Skeletal muscle satellite cell (primary cell): Measurements from ENCODE around the gene COL5A3.
"Not testable (repeated sequence)": the region's sequence is repeated elsewhere in the genome, so short reads cannot be mapped to it uniquely, and the experiment has no call there.

ENCODE experiments used
- H3K27me3 ChIP-seq: 2 replicates; pipeline ENCODE4 v1.7.0; 2013; ENCODE audit warnings: low read length; ENCODE audit not compliant: control insufficient read depth, insufficient read depth
- H3K36me3 ChIP-seq: 2 replicates; pipeline ENCODE4 v1.7.0; 2013; ENCODE audit warnings: mild to moderate bottlenecking, control low read depth, low read length; ENCODE audit not compliant: insufficient read depth
- H3K4me1 ChIP-seq: 2 replicates; pipeline ENCODE4 v1.7.0; 2013; ENCODE audit warnings: low read length; ENCODE audit not compliant: control insufficient read depth, insufficient read depth
- H3K4me2 ChIP-seq: 2 replicates; pipeline ENCODE4 v1.7.0; 2013; ENCODE audit warnings: mild to moderate bottlenecking, low read length
- H3K4me3 ChIP-seq: 2 replicates; pipeline ENCODE4 v1.7.0; 2013; ENCODE audit warnings: low read length
- H3K9ac ChIP-seq: 2 replicates; pipeline ENCODE4 v1.7.0; 2013; ENCODE audit warnings: mild to moderate bottlenecking, low read depth, low read length, moderate library complexity
- H3K9me3 ChIP-seq: replicated peaks from 2 replicates; pipeline ENCODE4 v1.7.0; 2013; ENCODE audit warnings: mild to moderate bottlenecking, control low read depth, low read length

COL5A3 gene

DNA sequence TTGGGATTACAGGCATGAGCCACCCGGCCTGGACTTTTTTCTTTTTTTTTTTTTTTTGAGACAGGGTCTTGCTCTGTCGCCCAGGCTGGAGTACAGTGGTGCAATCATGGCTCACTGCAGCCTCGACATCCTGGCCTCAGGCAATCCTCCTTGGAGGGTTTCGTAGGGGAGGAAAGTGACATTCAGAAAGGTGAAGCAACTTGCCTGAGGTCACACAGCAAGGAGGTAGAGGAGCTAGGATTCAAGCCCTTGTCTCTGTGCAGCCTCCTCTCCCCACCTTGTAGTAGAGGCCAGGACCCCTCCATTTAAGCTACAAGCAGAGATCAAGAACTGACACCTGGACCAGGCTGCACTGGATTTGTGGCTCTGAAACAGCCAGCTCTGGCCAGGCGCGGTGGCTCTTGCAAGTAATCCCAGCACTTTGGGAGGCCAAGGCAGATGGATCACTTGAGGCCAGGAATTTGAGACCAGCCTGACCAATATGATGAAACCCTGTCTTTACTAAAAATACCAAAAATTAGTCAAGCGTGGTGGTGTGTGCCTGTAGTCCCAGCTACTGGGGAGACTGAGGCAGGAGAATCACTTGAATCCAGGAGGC is 63.7 kb downstream of the COL5A3 start:
- H3K4me3 ChIP-seq, H3K36me3 ChIP-seq, H3K27me3 ChIP-seq, H3K9ac ChIP-seq, H3K9me3 ChIP-seq, H3K4me2 ChIP-seq: not testable (repeated sequence)
- H3K4me1 ChIP-seq: peaks cover 19% of the 10 kb centered on the region

DNA sequence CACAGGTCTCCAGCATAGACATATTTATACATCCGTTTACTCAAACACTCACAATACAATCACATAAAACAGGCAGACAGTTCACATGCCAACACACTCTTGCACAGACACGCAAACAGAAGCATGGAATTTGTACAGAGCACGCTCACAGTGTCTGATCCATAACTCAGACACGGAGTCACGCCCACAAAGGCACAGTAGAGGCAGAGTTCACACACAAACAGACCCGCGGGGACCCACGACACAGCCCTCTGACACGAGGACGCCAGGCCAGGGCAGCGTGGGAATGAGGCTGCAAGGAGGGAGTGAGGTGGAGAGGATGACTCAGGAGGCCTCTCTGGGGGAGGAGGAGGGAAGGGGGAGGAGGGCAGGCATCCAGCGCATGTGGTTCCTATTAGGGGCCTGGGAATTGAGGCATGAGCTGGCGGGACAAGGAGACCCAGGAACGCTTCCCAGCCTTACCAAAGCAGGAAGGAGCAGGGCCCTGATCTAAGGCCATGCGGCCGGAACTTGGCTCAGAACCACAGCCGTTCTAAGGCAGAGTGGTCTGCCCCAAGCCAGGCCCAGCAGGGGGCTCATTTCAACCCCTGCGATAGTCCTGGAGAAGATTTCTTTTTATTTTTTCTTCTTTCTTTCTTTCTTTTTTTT is 64.9 kb downstream of the COL5A3 start:
- H3K9me3 ChIP-seq: peaks cover 6% of the 10 kb centered on the region
- peak overlapping the region; percentile 66 for H3K9ac ChIP-seq
- H3K4me2 ChIP-seq: peak overlapping the region; percentile 73
- H3K4me3 ChIP-seq: peak overlapping the region; percentile 43
- peaks cover 24% of the 10 kb centered on the region for H3K4me1 ChIP-seq
- H3K36me3 ChIP-seq: no peaks in the 10 kb centered on the region
- H3K27me3 ChIP-seq: peaks cover 3% of the 10 kb centered on the region

DNA sequence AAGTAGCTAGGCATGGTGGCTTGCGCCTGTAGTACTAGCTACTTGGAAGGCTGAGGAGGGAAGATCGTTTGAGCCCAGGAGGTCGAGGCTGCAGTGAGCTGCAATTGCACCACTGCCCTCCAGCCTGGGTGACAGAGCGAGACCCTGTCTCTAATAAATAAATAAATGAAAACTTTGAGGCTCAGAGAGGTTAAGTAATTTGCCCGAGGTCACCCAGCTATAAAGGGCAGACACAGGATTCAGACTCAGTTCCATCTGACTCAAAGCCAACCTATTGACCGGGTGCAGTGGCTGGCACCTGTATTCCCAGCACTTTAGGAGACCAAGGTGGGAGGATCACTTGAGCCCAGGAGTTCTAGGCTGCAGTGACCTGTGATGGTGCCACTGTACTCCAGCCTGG is 66.6 kb downstream of the COL5A3 start:
- H3K36me3 ChIP-seq: no peaks in the 10 kb centered on the region
- no peak overlapping the region for H3K4me3 ChIP-seq
- H3K9ac ChIP-seq: no peak overlapping the region
- no peak overlapping the region for H3K4me2 ChIP-seq
- H3K4me1 ChIP-seq: peaks cover 24% of the 10 kb centered on the region
- H3K9me3 ChIP-seq: peaks cover 6% of the 10 kb centered on the region
- H3K27me3 ChIP-seq: peaks cover 3% of the 10 kb centered on the region

DNA sequence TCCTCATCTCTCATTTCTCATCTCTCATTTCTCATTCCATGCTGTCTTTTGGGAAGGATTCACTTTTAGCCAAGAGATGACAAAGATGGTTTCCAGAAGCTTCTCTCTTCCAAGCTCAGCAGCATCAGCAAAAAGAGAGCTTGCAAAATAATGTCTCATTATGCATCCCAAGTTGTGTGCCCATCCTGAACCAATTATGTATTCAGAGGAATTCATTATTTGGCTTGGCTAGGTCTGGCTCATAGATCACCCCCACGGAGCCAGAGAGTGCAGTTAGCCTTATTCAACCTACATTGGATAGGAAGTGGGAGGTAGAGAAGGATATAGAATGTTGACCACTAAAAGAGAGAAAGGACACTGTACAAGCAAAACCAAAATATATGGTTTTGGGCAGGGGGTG is 68.6 kb downstream of the COL5A3 start:
- H3K9me3 ChIP-seq: peaks cover 6% of the 10 kb centered on the region
- H3K9ac ChIP-seq: no peak overlapping the region
- peaks cover 12% of the 10 kb centered on the region for H3K27me3 ChIP-seq
- H3K4me3 ChIP-seq: no peak overlapping the region
- peaks cover 23% of the 10 kb centered on the region for H3K4me1 ChIP-seq
- no peak overlapping the region for H3K4me2 ChIP-seq
- H3K36me3 ChIP-seq: no peaks in the 10 kb centered on the region

DNA sequence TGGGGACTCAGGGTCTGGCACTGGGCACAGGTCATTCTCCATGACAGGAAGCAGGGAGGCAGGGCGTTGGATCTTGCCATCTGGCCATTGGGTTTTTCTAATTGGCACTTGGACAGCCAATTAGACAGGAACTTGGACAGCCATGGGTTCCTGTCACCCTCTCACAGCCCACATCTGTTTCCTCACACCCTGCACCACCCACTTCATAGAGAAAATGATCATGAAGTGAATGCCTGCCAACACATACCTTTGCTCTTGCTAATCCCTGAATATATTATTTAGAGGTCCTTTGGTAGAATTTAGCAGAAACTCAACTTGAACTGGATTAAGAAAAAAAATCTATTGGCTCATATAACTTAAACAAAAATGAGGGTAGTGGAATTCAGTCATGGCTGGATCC is 69.1 kb downstream of the COL5A3 start:
- peaks cover 14% of the 10 kb centered on the region for H3K27me3 ChIP-seq
- H3K9me3 ChIP-seq: peaks cover 6% of the 10 kb centered on the region
- H3K4me1 ChIP-seq: peaks cover 21% of the 10 kb centered on the region
- no peaks in the 10 kb centered on the region for H3K36me3 ChIP-seq
- no peak overlapping the region for H3K4me2 ChIP-seq
- no peak overlapping the region for H3K9ac ChIP-seq
- H3K4me3 ChIP-seq: no peak overlapping the region

DNA sequence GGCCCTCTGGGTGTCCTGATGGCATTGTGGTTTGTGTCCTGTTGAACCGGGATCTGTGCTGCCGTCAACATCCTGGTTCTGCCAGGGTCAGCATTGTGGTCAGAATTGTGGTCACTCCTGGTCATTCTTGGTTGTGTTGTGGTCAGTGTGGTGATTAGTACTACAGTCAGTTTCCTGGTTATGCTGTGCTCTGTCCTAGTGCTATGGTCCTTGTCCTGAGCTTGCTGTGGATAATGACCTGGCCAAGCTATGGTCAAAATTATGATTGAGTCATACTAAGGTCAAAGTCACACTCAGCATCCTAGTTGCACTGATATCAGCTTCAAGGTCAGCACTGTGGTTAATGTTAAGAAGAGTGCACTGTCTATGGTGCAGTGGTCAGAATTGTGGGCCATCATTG is 69.5 kb downstream of the COL5A3 start:
- Histone ChIP-seq H3K9me3 (peaks cover 6% of the 10 kb centered on the region), H3K9ac (no peak overlapping the region), H3K4me3 (no peak overlapping the region), H3K4me2 (no peak overlapping the region), H3K4me1 (peaks cover 17% of the 10 kb centered on the region), H3K27me3 (peaks cover 15% of the 10 kb centered on the region), H3K36me3 (no peaks in the 10 kb centered on the region)

DNA sequence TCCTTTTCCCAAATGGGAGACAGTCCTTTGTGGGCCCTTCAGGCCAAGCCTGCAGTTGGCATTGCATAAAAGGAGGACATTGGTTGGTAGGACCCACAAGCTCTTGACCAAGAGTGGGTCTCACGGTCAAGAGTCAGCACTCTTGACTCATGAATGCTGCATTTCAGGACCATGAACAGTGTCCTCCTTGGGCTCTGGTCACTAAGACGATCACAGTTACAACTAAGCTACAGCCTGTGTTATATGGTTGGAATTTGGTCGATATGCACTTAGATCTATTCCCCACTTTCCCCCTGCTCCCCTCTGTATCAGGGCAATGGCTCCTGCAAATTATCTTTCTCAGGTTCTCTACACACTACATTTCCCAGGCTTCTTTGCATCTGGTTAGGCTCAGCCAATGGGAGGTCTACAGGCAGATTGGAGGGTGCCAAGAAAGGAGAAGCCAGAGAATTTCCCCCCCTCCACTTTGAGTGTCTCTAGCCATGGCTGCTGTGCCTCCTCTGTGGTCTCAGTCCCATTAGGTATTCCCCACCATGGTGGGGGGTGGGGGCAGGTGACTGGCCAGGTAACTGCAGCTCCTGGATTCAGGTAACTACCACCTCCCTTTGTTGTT is 70.9 kb downstream of the COL5A3 start:
- H3K9ac ChIP-seq: no peak overlapping the region
- no peak overlapping the region for H3K4me2 ChIP-seq
- H3K27me3 ChIP-seq: peaks cover 28% of the 10 kb centered on the region
- peaks cover 6% of the 10 kb centered on the region for H3K9me3 ChIP-seq
- no peaks in the 10 kb centered on the region for H3K36me3 ChIP-seq
- no peak overlapping the region for H3K4me3 ChIP-seq
- H3K4me1 ChIP-seq: peaks cover 6% of the 10 kb centered on the region

DNA sequence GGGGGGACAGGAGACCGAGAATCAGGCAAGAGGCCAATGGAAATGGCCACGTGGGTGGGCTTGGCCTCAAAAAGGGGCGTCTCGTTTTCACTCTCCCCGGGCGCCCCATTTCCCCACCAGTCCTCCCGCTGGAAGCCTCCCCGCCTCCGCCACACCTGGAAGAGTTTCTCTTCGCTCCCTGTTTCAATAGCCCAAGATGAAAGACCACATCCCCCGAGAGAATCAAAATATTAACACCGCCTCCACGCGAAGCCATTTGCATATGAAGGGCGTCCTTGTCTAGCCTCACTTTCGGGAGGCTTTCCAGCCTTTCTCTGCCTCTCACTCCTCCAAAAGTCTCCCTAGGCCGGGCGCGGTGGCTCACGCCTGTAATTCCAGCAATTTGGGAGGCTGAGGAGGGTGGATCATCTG is 73.3 kb downstream of the COL5A3 start:
- no peaks in the 10 kb centered on the region for H3K36me3 ChIP-seq
- H3K9ac ChIP-seq: no peak overlapping the region
- peaks cover 34% of the 10 kb centered on the region for H3K27me3 ChIP-seq
- no peak overlapping the region for H3K4me2 ChIP-seq
- peaks cover 5% of the 10 kb centered on the region for H3K9me3 ChIP-seq
- peaks cover 6% of the 10 kb centered on the region for H3K4me1 ChIP-seq
- H3K4me3 ChIP-seq: no peak overlapping the region

DNA sequence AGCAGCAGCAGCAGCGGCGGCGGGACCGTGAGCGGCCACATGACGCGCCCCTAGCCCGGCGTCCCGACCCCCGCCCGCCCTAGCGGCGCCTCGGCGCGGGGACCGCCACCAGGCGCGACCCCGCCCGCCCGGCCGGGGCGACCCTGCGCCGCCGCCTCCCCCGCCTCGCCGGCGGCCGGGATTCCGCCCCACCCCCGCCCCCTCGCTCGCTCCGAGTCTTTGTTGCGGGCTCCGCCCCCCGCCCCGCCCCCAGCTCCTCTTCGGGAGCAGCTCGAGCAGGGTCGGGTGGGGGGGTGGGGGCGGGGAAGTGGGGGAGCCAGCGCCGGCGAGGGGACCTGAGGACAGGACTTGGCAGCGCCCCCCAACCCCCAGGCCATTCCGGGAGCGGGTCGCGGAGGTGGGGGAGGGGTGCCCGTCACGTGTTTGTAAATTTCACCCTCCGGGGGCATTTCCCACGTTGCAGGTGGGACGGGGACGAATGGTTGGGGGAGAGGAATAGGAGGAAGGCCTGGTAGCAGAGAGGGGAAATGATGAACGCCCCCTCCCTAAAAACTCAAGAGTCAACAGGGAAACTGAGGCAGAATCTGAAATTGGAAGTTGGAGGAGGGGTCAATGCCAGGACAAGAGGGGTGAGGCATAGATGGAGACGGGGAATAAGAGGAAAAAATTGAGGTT is 73.8 kb downstream of the COL5A3 start, which contains the start of gene OLFM2:
Gene OLFM2, minus strand, starts transcription at position 190 of the 675 bp plus-strand sequence. Its CDS starts 149 bp downstream, at position 41.
- no peaks in the 10 kb centered on the region for H3K9me3 ChIP-seq
- H3K9ac ChIP-seq: no peak within 1 kb of the TSS
- H3K27me3 ChIP-seq: peaks cover 34% of the 10 kb centered on the region

DNA sequence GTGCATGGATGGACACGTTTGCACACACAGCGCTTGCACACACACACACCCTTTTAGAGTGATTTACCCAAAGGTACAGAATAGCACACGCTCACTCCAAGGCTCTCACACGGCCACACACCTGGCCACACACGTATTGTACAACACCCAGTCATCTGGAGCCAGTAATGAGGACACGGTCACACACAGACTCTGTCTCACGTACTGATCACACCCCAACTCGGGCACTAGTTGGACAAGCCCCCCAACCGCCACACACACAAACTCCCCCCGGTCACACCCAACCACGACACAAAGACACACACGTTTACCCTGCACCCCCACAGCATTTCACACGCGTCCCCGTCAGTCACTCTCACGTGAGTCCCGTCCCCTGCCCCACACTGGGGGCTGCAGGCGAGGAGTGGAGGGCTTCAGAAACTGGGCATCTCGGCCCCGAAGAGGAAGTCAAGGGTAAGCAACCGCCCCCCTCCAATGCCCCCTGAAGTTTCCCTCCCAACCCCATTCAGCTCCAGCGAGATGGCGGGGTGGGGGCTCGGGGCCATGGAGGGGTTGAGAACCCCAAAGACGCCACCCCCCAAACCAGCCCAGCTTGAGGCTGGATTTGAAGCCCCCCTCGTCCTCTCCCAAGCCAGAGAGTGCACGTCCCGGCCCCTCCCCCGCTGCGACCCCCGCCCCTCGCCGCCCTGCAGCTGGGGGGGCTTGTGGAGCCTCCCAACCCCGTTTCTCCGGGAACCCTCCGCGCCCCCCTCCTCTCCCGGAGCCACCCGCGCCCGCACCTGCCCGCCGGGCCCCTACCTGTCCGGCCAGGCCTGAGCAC is 74.6 kb downstream of the COL5A3 start:
- H3K36me3 ChIP-seq: no peaks in the 10 kb centered on the region
- H3K4me3 ChIP-seq: no peak overlapping the region
- no peak overlapping the region for H3K9ac ChIP-seq
- H3K9me3 ChIP-seq: no peaks in the 10 kb centered on the region
- H3K27me3 ChIP-seq: peaks cover 34% of the 10 kb centered on the region
- peaks cover 3% of the 10 kb centered on the region for H3K4me1 ChIP-seq
- no peak overlapping the region for H3K4me2 ChIP-seq

More for the DNA sequence above, 73.8 kb downstream of the COL5A3 start, which contains the start of gene OLFM2:
- H3K4me2 ChIP-seq: no peak within 1 kb of the TSS
- H3K4me1 ChIP-seq: peaks cover 6% of the 10 kb centered on the region
- no peaks in the 10 kb centered on the region for H3K36me3 ChIP-seq
- no peak within 1 kb of the TSS for H3K4me3 ChIP-seq
